ENCODE measurements around the gene DUSP2.

DUSP2 gene

GRCh38 chr2:96123936-96124335 is 21.3 kb downstream of the DUSP2 start:
- no peak for DNase-seq (ENCODE audit: extremely low spot score)
- POLR2A ChIA-PET: no interaction called here
- no peak for TF ChIP-seq ELF4 (IDR thresholded peaks at IDR 0.05)
- no peak for TF ChIP-seq PKNOX1 (IDR thresholded peaks at IDR 0.05)
- no peak for TF ChIP-seq FOXM1 (IDR thresholded peaks at IDR 0.05; ENCODE audit: borderline replicate concordance)
- TF ChIP-seq CTBP1 (IDR thresholded peaks at IDR 0.05; ENCODE audit: borderline replicate concordance): no peak
- CTCF ChIA-PET: no interaction called here

DNA sequence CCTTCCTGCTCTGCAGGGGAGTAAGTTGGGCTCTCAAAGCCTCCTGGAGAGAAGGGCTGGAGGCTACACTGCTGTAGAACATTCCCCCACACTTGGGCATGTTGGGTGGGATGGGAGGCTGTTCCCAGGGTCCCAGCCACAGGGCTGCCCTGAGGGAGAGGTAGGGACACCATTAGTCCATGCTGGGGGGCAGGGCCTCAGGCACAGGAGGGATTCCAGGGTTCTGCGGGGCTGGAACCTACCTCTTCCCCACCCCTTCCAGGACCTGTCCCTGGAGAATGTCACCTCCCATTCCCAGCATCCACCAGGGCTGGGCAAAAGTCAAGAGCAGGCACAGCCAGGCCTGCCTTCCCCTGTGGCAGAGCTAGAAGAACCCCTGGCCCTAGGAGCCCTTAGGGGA is 21.9 kb downstream of the DUSP2 start:
- ChIA-PET CTCF (interaction anchor here (1.4 kb wide), 1 partner anchor 51 kb away, joined by 3 read pairs; no protein-coding TSS in a partner anchor), POLR2A (no interaction called here)
- TF ChIP-seq BHLHE40 (IDR thresholded peaks at IDR 0.05; ENCODE audit: borderline replicate concordance) (no peak), FOXM1 (IDR thresholded peaks at IDR 0.05; ENCODE audit: borderline replicate concordance) (no peak), FOXK2 (IDR thresholded peaks at IDR 0.05) (no peak), CTBP1 (IDR thresholded peaks at IDR 0.05; ENCODE audit: borderline replicate concordance) (no peak), NFRKB (IDR thresholded peaks at IDR 0.05) (no peak), LEF1 (IDR thresholded peaks at IDR 0.05; ENCODE audit: borderline replicate concordance) (no peak), ELF4 (IDR thresholded peaks at IDR 0.05) (no peak), PKNOX1 (IDR thresholded peaks at IDR 0.05) (no peak), TARDBP (IDR thresholded peaks at IDR 0.05) (no peak), HDGF (IDR thresholded peaks at IDR 0.05; ENCODE audit: borderline replicate concordance) (no peak), SUZ12 (IDR thresholded peaks at IDR 0.05) (no peak), SP1 (IDR thresholded peaks at IDR 0.05) (no peak), ARNT (IDR thresholded peaks at IDR 0.05) (no peak), L3MBTL2 (conservative IDR thresholded peaks at IDR 0.05) (no peak), ZNF384 (IDR thresholded peaks at IDR 0.05) (no peak), FOXA1 (IDR thresholded peaks at IDR 0.05) (no peak)
- no peak for DNase-seq (ENCODE audit: extremely low spot score)

GRCh38 chr2:96122391-96122790 is 22.8 kb downstream of the DUSP2 start:
- DNase-seq (ENCODE audit: extremely low spot score): no peak
- ChIA-PET POLR2A (no interaction called here), CTCF (interaction anchor here (1.4 kb wide), 1 partner anchor 52 kb away, joined by 3 read pairs; no protein-coding TSS in a partner anchor)
- TF ChIP-seq FOXA1 (IDR thresholded peaks at IDR 0.05): no peak
- TF ChIP-seq LEF1 (IDR thresholded peaks at IDR 0.05; ENCODE audit: borderline replicate concordance): no peak
- no peak for TF ChIP-seq SP1 (IDR thresholded peaks at IDR 0.05)
- TF ChIP-seq SUZ12 (IDR thresholded peaks at IDR 0.05): no peak
- no peak for TF ChIP-seq L3MBTL2 (conservative IDR thresholded peaks at IDR 0.05)
- no peak for TF ChIP-seq NFRKB (IDR thresholded peaks at IDR 0.05)
- TF ChIP-seq ZNF384 (IDR thresholded peaks at IDR 0.05): no peak
- TF ChIP-seq BHLHE40 (IDR thresholded peaks at IDR 0.05; ENCODE audit: borderline replicate concordance): no peak
- no peak for TF ChIP-seq HDGF (IDR thresholded peaks at IDR 0.05; ENCODE audit: borderline replicate concordance)
- TF ChIP-seq FOXM1 (IDR thresholded peaks at IDR 0.05; ENCODE audit: borderline replicate concordance): no peak
- TF ChIP-seq FOXK2 (IDR thresholded peaks at IDR 0.05): no peak
- TF ChIP-seq CTBP1 (IDR thresholded peaks at IDR 0.05; ENCODE audit: borderline replicate concordance): no peak
- no peak for TF ChIP-seq ARNT (IDR thresholded peaks at IDR 0.05)

- POLR2A ChIA-PET: no interaction called here
- CTCF ChIA-PET: no interaction called here
- DNase-seq (ENCODE audit: extremely low spot score): no peak
- no peak for TF ChIP-seq FOXA1 (IDR thresholded peaks at IDR 0.05)
- no peak for TF ChIP-seq NFRKB (IDR thresholded peaks at IDR 0.05)
- TF ChIP-seq FOXK2 (IDR thresholded peaks at IDR 0.05): no peak
- TF ChIP-seq TARDBP (IDR thresholded peaks at IDR 0.05): no peak
- no peak for TF ChIP-seq CTBP1 (IDR thresholded peaks at IDR 0.05; ENCODE audit: borderline replicate concordance)
- no peak for TF ChIP-seq HDGF (IDR thresholded peaks at IDR 0.05; ENCODE audit: borderline replicate concordance)
- TF ChIP-seq FOXM1 (IDR thresholded peaks at IDR 0.05; ENCODE audit: borderline replicate concordance): no peak
- TF ChIP-seq LEF1 (IDR thresholded peaks at IDR 0.05; ENCODE audit: borderline replicate concordance): no peak
- no peak for TF ChIP-seq BHLHE40 (IDR thresholded peaks at IDR 0.05; ENCODE audit: borderline replicate concordance)
- no peak for TF ChIP-seq ARNT (IDR thresholded peaks at IDR 0.05)
- no peak for TF ChIP-seq SUZ12 (IDR thresholded peaks at IDR 0.05)
These were observed 23.8 kb downstream of the DUSP2 start for GRCh38 chr2:96121414-96121813.

DNA sequence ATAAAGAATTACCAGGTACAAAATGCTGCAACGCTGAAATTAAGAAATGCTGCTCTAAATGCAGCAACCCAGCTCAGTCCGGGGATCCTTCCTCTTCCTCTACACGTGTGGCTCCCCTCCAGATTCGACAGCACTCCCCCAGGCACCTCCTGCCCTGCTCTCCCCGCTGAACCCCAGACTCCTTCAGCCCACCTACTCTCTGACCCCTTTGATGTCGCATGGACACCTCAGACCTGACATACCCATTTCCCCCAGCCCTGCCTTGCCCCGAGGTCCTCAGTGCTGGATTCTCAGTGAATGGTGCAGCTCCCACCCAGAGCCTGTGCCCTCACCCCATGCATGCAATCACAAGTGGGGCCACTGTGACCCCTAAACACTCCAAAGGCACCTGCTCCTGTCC is 24.2 kb downstream of the DUSP2 start:
- POLR2A ChIA-PET: no interaction called here
- no peak for DNase-seq (ENCODE audit: extremely low spot score)
- CTCF ChIA-PET: no interaction called here
- TF ChIP-seq FOXK2 (IDR thresholded peaks at IDR 0.05): no peak
- TF ChIP-seq ARNT (IDR thresholded peaks at IDR 0.05): no peak
- no peak for TF ChIP-seq LEF1 (IDR thresholded peaks at IDR 0.05; ENCODE audit: borderline replicate concordance)
- TF ChIP-seq ZNF384 (IDR thresholded peaks at IDR 0.05): no peak
- no peak for TF ChIP-seq L3MBTL2 (conservative IDR thresholded peaks at IDR 0.05)
- TF ChIP-seq HDGF (IDR thresholded peaks at IDR 0.05; ENCODE audit: borderline replicate concordance): no peak
- TF ChIP-seq TARDBP (IDR thresholded peaks at IDR 0.05): no peak

- ChIA-PET CTCF (no interaction called here), POLR2A (no interaction called here)
- no peak for DNase-seq (ENCODE audit: extremely low spot score)
- TF ChIP-seq HDGF (IDR thresholded peaks at IDR 0.05; ENCODE audit: borderline replicate concordance): no peak
- no peak for TF ChIP-seq ARNT (IDR thresholded peaks at IDR 0.05)
- no peak for TF ChIP-seq L3MBTL2 (conservative IDR thresholded peaks at IDR 0.05)
- TF ChIP-seq FOXA1 (IDR thresholded peaks at IDR 0.05): no peak
- no peak for TF ChIP-seq BHLHE40 (IDR thresholded peaks at IDR 0.05; ENCODE audit: borderline replicate concordance)
- no peak for TF ChIP-seq SUZ12 (IDR thresholded peaks at IDR 0.05)
- TF ChIP-seq SP1 (IDR thresholded peaks at IDR 0.05): no peak
- no peak for TF ChIP-seq ELF4 (IDR thresholded peaks at IDR 0.05)
- no peak for TF ChIP-seq PKNOX1 (IDR thresholded peaks at IDR 0.05)
- TF ChIP-seq NFRKB (IDR thresholded peaks at IDR 0.05): no peak
- no peak for TF ChIP-seq LEF1 (IDR thresholded peaks at IDR 0.05; ENCODE audit: borderline replicate concordance)
- no peak for TF ChIP-seq TARDBP (IDR thresholded peaks at IDR 0.05)
- no peak for TF ChIP-seq CTBP1 (IDR thresholded peaks at IDR 0.05; ENCODE audit: borderline replicate concordance)
- TF ChIP-seq FOXM1 (IDR thresholded peaks at IDR 0.05; ENCODE audit: borderline replicate concordance): no peak
- TF ChIP-seq FOXK2 (IDR thresholded peaks at IDR 0.05): no peak
- TF ChIP-seq ZNF384 (IDR thresholded peaks at IDR 0.05): no peak
These were observed 25.0 kb downstream of the DUSP2 start for GRCh38 chr2:96120091-96120720.

Measured in HEK293T (cell line).